ENCODE measurements around the gene ASIC2.

Gene ASIC2

GRCh38 chr17:33152783-33153182, 140.3 kb downstream of the ASIC2 start:
- no peak for DNase-seq (ENCODE audit: low spot score)

- no peak for DNase-seq (ENCODE audit: low spot score)
These were observed 141.5 kb downstream of the ASIC2 start for GRCh38 chr17:33151565-33151964.

GRCh38 chr17:33145941-33146340, 147.2 kb downstream of the ASIC2 start:
- no peak for DNase-seq (ENCODE audit: low spot score)

- DNase-seq (ENCODE audit: low spot score): peak; percentile 5
These were observed 148.3 kb downstream of the ASIC2 start for GRCh38 chr17:33144837-33145236.

GRCh38 chr17:33142705-33143299, 150.3 kb downstream of the ASIC2 start:
- peak; percentile 57 for DNase-seq (ENCODE audit: low spot score)

GRCh38 chr17:33140413-33141099, 152.5 kb downstream of the ASIC2 start:
- peak; percentile 5 for DNase-seq (ENCODE audit: low spot score)

GRCh38 chr17:33138627-33139026, 154.5 kb downstream of the ASIC2 start:
- DNase-seq (ENCODE audit: low spot score): no peak

- DNase-seq (ENCODE audit: low spot score): no peak
These were observed 155.7 kb downstream of the ASIC2 start for GRCh38 chr17:33137426-33137825.

- DNase-seq (ENCODE audit: low spot score): no peak
These were observed 157.4 kb downstream of the ASIC2 start for GRCh38 chr17:33135691-33136090.

GRCh38 chr17:33131620-33132019, 161.5 kb downstream of the ASIC2 start:
- no peak for DNase-seq (ENCODE audit: low spot score)

GRCh38 chr17:33127706-33128105, 165.4 kb downstream of the ASIC2 start:
- DNase-seq (ENCODE audit: low spot score): no peak

- no peak for DNase-seq (ENCODE audit: low spot score)
These were observed 167.0 kb downstream of the ASIC2 start for GRCh38 chr17:33126086-33126485.

- no peak for DNase-seq (ENCODE audit: low spot score)
These were observed 167.5 kb downstream of the ASIC2 start for GRCh38 chr17:33125552-33125950.

- DNase-seq (ENCODE audit: low spot score): no peak
These were observed 168.1 kb downstream of the ASIC2 start for GRCh38 chr17:33124871-33125551.

- no peak for DNase-seq (ENCODE audit: low spot score)
These were observed 168.9 kb downstream of the ASIC2 start for GRCh38 chr17:33124185-33124584.

GRCh38 chr17:33121756-33122155, 171.3 kb downstream of the ASIC2 start:
- DNase-seq (ENCODE audit: low spot score): no peak

GRCh38 chr17:33121272-33121671, 171.8 kb downstream of the ASIC2 start:
- no peak for DNase-seq (ENCODE audit: low spot score)

- no peak for DNase-seq (ENCODE audit: low spot score)
These were observed 173.0 kb downstream of the ASIC2 start for GRCh38 chr17:33120103-33120502.

GRCh38 chr17:33118391-33119075, 174.6 kb downstream of the ASIC2 start:
- DNase-seq (ENCODE audit: low spot score): no peak

GRCh38 chr17:33116021-33116551, 177.0 kb downstream of the ASIC2 start:
- DNase-seq (ENCODE audit: low spot score): no peak

GRCh38 chr17:33115366-33115765, 177.7 kb downstream of the ASIC2 start:
- no peak for DNase-seq (ENCODE audit: low spot score)

GRCh38 chr17:33113991-33114370, 179.1 kb downstream of the ASIC2 start:
- DNase-seq (ENCODE audit: low spot score): no peak

All from left forelimb (tissue), 1 donor.